Fibroblast of skin of abdomen (primary cell): Measurements from ENCODE around the gene PHF2.
"Not testable (repeated sequence)": the region's sequence is repeated elsewhere in the genome, so short reads cannot be mapped to it uniquely, and the experiment has no call there.

Source experiments
- DNase-seq: peaks from one replicate; pipeline ENCODE4 v3.0.0-alpha.2; 2013

PHF2 gene

GRCh38 chr9:93669116-93669957, 93.0 kb downstream of the PHF2 start:
- no peak for DNase-seq

GRCh38 chr9:93669958-93670207, 93.5 kb downstream of the PHF2 start:
- DNase-seq = peak; percentile 13

GRCh38 chr9:93670208-93671019, 94.0 kb downstream of the PHF2 start:
- peak; percentile 66 for DNase-seq

- DNase-seq = no peak
Measured at GRCh38 chr9:93671020-93671338, 94.6 kb downstream of the PHF2 start.

GRCh38 chr9:93672330-93673020, 96.1 kb downstream of the PHF2 start:
- not testable (repeated sequence) for DNase-seq

GRCh38 chr9:93673021-93673838, 96.8 kb downstream of the PHF2 start:
- DNase-seq = peak; percentile 38

GRCh38 chr9:93673839-93674334, 97.5 kb downstream of the PHF2 start:
- no peak for DNase-seq

GRCh38 chr9:93674580-93675335, 98.4 kb downstream of the PHF2 start:
- DNase-seq = no peak

- no peak for DNase-seq
Measured at GRCh38 chr9:93675336-93676150, 99.2 kb downstream of the PHF2 start.

GRCh38 chr9:93676310-93677047, 100.1 kb downstream of the PHF2 start:
- DNase-seq = no peak

- DNase-seq = no peak
Measured at GRCh38 chr9:93677048-93677571, 100.7 kb downstream of the PHF2 start.

- no peak for DNase-seq
Measured at GRCh38 chr9:93677641-93678136, 101.3 kb downstream of the PHF2 start.

- DNase-seq = no peak
Measured at GRCh38 chr9:93678199-93679019, 102.0 kb downstream of the PHF2 start.

GRCh38 chr9:93679536-93680442, 103.4 kb downstream of the PHF2 start:
- DNase-seq = no peak

GRCh38 chr9:93680443-93681268, 104.3 kb downstream of the PHF2 start:
- DNase-seq = no peak
